Stimulated activated CD8-positive, alpha-beta memory T cell treated with anti-CD3 and anti-CD28 coated beads, Interleukin-12 subunit alpha, Interleukin-12 subunit beta, amount 100 ng/mL, for 24 hours (primary cell): ENCODE measurements around the gene ACER2.
A peak's percentile ranks its signal among the peaks of the same experiment; 100 is the strongest.
"Not testable (repeated sequence)": the region's sequence is repeated elsewhere in the genome, so short reads cannot be mapped to it uniquely, and the experiment has no call there.

Experiments used
- DNase-seq: peaks from one replicate; pipeline ENCODE4 v3.0.0-alpha.2; 2020; ENCODE audit errors: extremely low read depth

Gene ACER2

DNA sequence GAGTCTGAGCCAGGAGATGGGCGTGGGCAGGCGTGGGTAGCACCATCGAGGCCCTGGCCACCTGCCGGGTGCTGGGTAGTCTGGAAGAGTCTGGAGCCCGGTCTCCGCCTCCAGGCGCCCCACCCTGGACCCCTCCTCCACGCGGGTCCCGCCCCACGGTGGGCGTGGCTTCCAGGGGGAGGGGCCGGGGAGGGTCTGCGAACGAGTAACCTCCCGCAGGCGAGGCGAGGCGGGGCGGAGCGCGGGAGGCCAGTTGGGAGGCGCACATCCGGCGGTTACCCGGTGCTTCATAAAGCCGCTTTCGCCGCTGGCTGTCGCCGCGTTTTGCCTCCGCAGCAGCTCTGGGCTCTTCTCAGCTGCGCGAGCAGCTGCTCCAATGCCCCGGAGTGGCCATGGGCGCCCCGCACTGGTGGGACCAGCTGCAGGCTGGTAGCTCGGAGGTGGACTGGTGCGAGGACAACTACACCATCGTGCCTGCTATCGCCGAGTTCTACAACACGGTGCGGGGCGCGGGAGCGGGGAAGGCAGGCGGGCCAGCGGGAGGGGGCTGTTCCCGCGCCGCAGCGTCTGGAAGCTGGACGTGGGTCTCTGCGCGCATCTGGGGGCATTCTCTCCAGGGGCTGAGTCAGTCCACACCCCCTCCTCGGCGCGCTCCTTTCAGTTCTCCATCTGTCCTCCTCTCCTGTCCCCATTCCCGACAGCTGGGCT is at the start of gene ACER2:
ACER2 (plus strand) TSS at position 317 of the 708 bp plus-strand sequence; CDS start at position 393, 76 bp downstream.
- peak; percentile 78 for DNase-seq

- DNase-seq, result no peak
Observed at GRCh38 chr9:19369107-19369506, 39.7 kb upstream of the ACER2 start.

DNA sequence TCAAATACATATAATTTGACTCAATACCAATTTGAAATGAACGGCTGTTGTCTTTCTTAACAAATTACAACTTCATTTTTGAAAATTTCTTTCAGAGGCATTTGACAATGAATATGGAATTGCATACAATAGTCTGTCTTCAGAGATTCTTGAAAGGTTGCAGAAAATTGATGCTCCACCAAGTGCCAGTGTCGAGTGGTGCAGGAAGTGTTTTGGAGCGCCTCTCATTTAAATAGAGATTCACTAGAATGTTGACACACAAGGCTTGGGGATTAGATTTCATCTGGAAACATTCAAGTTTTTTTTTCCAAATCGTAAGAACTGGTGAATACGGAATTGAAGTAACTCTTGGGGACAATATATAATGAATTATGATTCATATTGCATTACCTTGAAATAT is 36.9 kb upstream of the ACER2 start:
- DNase-seq, result no peak

GRCh38 chr9:19372567-19372966 is 36.2 kb upstream of the ACER2 start:
- DNase-seq, result no peak

- no peak for DNase-seq
Observed at GRCh38 chr9:19373527-19373926, 35.3 kb upstream of the ACER2 start.

- DNase-seq, result no peak
Observed at GRCh38 chr9:19375538-19375937, 33.3 kb upstream of the ACER2 start.

GRCh38 chr9:19376931-19377330 is 31.9 kb upstream of the ACER2 start:
- DNase-seq, result no peak

- DNase-seq, result no peak
Observed at GRCh38 chr9:19378164-19378563, 30.6 kb upstream of the ACER2 start.

DNA sequence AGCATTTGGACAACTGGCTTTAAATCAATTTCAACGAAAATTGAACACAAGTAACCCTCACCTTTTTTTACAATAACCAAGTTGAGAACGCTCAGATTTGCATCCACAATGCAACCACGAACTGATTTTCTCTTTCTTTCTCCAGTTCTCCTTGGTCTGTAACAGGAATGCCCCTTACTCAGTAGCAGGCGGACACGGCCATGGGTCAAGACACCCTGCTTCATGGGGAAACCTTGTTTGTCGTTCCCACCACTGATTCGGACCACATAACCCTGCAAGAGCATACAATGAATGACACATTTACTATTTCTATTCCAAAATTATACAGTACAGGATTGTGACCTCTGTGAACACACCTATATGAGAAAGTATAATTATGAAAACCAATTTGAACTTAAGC is 30.2 kb upstream of the ACER2 start:
- no peak for DNase-seq

DNA sequence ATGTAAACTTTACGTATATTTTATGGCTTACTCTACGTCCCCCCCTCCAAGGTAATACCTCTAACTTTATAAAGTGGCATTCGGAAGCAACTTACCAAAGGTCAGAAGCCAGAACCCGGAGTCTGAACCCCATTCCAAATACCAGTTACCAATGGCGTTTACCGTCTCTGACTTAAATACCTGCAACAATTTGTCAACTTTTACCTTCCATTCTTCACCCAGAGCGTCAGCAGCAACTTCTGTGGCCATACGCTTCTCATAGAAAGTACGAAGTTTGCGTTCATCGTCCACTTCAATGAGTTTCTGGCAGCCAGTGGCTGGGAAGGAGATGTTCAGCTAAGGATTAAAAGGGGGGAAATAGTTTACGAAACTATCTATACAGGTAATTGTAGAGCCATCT is 29.5 kb upstream of the ACER2 start:
- no peak for DNase-seq

- DNase-seq, result no peak
Observed at GRCh38 chr9:19379697-19380046, 29.1 kb upstream of the ACER2 start.

DNA sequence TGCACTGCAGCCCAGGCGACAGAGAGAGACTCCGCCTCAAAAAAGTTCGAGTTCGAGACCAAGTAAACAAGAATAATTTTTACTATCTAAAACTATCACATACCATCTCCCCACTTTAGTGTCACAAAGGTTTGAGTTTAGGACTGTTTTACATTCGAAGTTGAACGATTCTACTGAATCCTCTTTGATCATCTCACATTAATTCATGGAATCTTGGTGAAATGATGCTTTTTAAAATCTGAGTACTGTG is 28.1 kb upstream of the ACER2 start:
- DNase-seq, result no peak

DNA sequence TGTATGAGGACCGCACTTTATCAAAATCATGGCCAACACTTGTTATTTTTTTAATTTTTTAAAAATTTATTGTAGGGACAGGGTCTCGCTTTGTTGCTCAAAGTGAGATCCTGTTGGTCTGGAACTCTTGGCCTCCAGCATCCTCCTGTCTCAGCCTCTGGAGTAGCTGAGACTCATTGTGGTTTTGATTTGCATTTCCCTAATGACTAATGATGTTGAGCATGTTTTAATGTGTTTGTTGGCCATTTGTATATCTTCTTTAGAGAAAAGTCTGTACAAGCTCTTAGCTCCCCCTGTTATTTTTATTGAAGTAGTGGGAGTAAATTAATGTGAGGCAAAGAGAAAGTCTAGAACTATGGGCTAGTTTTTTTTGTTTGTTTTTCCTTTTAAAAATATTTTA is 27.2 kb upstream of the ACER2 start:
- DNase-seq, result no peak

GRCh38 chr9:19385212-19385611 is 23.6 kb upstream of the ACER2 start:
- not testable (repeated sequence) for DNase-seq

DNA sequence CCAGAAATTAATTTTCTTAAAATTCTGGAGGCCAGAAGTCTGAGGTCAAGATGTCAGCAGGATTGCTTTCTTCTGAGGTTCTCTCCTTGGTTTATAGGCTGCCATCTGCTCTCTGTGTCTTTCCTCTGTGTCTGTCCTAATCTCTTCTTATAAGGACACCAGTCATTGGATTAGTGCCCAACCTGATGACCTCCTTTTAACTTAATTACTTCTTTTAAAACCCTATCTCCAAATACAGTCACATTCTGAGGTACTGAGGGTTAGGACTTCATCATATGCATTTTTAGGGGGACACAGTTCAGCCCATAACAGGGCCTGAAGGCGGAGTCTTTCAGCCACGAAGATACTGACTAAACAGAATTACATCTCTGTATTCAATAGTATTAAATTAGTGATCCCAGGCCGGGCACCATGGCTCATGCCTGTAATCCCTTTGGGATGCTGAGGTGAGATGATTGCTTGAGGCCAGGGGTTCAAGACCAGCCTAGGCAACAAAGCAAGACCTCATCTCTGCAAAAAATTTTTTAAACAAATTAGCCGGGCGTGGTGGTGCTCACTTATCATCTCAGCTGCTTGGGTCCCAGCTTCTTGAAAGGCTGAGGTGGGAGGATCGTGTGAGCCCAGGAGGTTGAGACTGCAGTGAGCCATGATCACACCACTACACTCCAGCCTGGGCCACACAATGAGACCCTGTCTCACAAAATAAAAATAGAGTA is 22.9 kb upstream of the ACER2 start:
- DNase-seq, result no peak

DNA sequence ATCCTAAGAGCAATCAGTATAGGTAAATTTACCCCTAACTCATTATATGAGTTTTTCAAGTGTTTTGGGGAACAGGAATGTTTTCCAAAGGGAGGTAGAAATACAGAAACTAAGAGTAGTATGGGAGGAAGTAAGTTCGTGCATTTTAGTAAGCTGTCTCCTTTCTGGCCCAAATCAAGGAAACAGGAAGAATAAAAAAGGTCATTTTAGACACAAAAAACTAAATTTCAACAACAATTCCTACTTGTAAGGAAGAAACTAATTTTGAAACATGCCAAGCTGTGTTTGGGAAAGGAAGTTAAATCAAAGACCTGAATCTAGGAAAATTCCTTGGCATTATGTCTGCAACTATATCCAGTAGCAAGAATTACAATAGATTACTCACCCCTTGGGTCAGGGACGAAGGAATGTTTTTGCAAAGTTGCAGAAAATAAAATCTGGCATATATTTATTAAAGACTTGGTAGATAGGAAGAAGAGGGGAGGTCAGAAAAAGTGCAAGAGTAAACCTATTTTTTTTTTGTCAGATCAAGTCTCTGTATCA is 22.2 kb upstream of the ACER2 start:
- DNase-seq, result no peak

- no peak for DNase-seq
Observed at GRCh38 chr9:19387317-19387716, 21.5 kb upstream of the ACER2 start.

DNA sequence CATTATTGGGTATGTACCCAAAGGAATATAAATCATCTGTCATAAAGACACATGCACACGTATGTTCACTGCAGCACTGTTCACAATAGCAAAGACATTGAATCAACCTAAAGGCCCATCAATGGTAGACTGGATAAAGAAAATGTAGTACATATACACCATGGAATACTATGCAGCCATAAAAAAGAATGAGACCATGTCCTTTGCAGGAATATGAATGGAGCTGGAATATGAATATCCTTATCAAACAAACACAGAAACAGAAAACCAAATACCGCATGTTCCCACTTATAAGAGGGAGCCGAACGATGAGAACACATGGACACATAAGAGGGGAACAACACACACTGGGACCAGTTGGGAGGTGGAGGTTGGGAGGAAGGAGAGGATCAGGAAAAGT is 19.3 kb upstream of the ACER2 start:
- DNase-seq, result not testable (repeated sequence)

- DNase-seq, result no peak
Observed at GRCh38 chr9:19397845-19398244, 11.0 kb upstream of the ACER2 start.

DNA sequence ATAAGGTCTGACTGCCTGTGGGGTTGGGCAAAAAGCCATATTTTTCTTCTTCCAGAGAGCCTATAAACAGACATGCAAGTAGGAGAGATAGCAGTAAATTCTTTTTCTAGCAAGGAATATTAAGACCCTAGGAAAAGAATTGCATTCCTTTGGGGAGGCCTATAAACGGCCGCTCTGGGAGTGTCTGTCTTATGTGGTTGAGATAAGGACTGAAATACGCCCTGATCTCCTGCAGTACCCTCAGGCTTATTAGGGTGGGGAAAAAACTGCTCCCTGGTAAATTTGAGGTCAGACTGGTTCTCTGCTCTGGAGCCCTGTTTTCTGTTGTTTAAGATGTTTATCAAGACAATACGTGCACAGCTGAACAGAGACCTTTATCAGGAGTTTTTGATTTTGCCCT is 5.6 kb upstream of the ACER2 start:
- DNase-seq, result not testable (repeated sequence)

DNA sequence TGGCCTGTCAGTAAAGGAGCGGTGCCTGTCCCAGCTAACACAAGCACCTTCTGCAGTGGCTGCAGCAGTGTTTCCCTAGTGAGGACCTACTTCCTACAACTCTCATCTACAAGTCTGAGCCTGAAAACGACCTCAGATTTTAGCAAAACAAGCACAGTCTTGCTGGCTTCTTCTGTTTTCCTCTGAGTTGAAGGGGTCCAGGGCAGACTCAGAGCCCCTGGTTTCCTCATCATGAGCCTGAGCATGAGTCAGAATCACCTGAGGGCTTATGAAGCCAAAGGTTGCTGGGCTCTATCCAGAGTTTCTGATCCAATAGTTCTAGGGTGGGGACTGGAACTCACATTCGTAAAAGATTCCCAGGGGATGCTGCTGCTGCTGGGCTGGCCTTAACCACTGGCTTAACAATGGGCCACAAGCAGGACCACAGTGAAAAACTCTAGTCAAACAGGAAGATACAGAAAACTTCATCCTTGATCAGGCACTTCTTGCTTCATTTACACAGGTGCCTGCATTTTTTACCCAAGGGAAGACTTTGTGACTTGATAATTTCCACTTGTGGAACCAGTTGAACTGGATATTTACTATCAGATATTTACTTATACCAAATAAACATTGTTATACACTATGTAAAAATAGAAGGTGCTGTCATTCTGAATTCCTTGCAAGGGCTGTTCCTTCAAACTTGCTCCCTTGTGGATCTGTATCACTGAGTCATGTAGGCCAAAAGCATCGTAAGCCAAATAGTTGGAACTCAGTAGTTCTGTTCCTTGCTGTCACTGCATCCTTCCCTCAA is 4.3 kb upstream of the ACER2 start:
- DNase-seq, result no peak

- no peak for DNase-seq
Observed at GRCh38 chr9:19405771-19406170, 3.0 kb upstream of the ACER2 start.

GRCh38 chr9:19408316-19408692 is 505 bp upstream of the ACER2 start:
- no peak for DNase-seq
